ENCODE data around the gene RAD51B. TPM values are rescaled to one million over a fixed set of nuclear protein-coding genes. Genes with fewer than 3 reads are reported as not detected.

The RAD51B gene
- total RNA-seq, 4 donors from 2014 or later = 12.6 to 26.4 (median 16.7) TPM

GRCh38 chr14:67927244-67927643 lies 107.7 kb downstream of the RAD51B start:
- H3K27me3 ChIP-seq = no peaks in the 10 kb centered on the region
- H3K36me3 ChIP-seq = peaks cover 0 to 9% (median 0%) of the 10 kb centered on the region in 3 donors
- no peak overlapping the region for H3K4me3 ChIP-seq
- no peak overlapping the region for H3K27ac ChIP-seq
- TF ChIP-seq CTCF (IDR thresholded peaks at IDR 0.05) (no peak), EP300 (IDR thresholded peaks at IDR 0.05) (no peak), POLR2A (IDR thresholded peaks at IDR 0.05) (no peak)
- DNase-seq (ENCODE audit: low spot score in 2 of 2) = no peak
- WGBS, 2 donors = 90 to 91% methylated on average over 4 of the region's 4 CpGs
- peaks cover 0 to 47% (median 8%) of the 10 kb centered on the region in 4 donors for H3K9me3 ChIP-seq
- H3K4me1 ChIP-seq = no peaks in the 10 kb centered on the region

GRCh38 chr14:67928375-67928774 lies 108.8 kb downstream of the RAD51B start:
- no peak overlapping the region for H3K4me3 ChIP-seq
- TF ChIP-seq EP300 (IDR thresholded peaks at IDR 0.05) (no peak), CTCF (IDR thresholded peaks at IDR 0.05) (no peak), POLR2A (IDR thresholded peaks at IDR 0.05) (no peak)
- H3K4me1 ChIP-seq = no peaks in the 10 kb centered on the region
- no peaks in the 10 kb centered on the region for H3K27me3 ChIP-seq
- peaks cover 0 to 47% (median 8%) of the 10 kb centered on the region in 4 donors for H3K9me3 ChIP-seq
- no peak overlapping the region for H3K27ac ChIP-seq
- no peak for DNase-seq (ENCODE audit: low spot score in 2 of 2)
- WGBS, 2 donors = 93 to 94% methylated on average over 11 of the region's 11 CpGs
- peaks cover 0 to 9% (median 0%) of the 10 kb centered on the region in 3 donors for H3K36me3 ChIP-seq

DNA sequence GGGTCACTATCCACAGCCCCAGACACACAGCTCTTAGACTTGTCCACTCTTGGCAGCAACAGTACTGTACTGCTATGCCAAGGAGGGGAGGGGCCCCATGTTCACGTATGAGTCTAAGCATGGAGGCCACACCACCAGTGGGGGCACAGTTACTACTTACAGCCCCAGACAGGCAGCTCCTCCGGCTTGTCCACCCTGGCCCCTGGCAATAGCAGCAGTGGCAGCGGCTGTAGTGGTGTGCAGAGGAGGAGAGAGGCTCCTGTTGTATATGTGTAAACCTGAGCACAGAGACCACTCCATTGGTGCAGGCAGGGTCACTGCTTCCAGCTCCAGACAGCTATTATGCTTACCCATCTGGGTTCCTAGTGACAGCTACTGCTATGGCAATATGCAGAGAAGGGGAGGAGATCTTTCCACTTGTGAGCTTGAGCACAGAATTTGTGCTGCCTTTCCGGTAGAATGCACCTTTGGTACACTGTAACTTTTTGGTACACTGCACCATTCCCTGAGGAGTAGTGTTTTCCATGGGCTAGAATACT lies 113.2 kb downstream of the RAD51B start:
- Histone ChIP-seq H3K36me3 (no peaks in the 10 kb centered on the region), H3K4me1 (peaks cover 0 to 7% (median 0%) of the 10 kb centered on the region in 4 donors), H3K9me3 (peaks cover 0 to 31% (median 8%) of the 10 kb centered on the region in 4 donors), H3K27ac (no peak overlapping the region), H3K27me3 (no peaks in the 10 kb centered on the region), H3K4me3 (no peak overlapping the region)
- DNase-seq (ENCODE audit: low spot score in 2 of 2) = no peak
- TF ChIP-seq EP300 (IDR thresholded peaks at IDR 0.05) = no peak
- TF ChIP-seq POLR2A (IDR thresholded peaks at IDR 0.05) = no peak
- TF ChIP-seq CTCF (IDR thresholded peaks at IDR 0.05) = no peak
- WGBS, 2 donors = 79 to 80% methylated on average over 4 of the region's 4 CpGs

DNA sequence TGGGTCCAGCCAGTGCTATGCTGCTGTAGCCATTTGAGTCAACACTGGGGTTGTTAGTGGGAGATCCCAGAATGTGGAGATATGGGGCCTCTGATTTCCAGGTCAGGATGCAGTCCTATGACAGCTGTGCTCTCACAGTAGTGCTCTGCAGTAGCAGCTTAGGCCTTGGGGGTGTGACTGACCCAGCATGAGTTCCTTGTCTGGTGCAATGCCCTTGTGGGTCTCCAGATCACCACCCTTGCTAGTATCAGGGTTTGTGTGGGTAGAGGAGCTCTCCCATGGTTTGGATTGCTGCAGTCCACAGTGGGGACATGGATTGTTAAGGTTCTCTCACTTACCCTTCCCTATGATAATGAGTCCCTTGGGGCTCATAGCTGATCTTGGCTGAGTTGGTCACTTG lies 113.7 kb downstream of the RAD51B start:
- peaks cover 0 to 7% (median 0%) of the 10 kb centered on the region in 4 donors for H3K4me1 ChIP-seq
- H3K9me3 ChIP-seq = peaks cover 0 to 29% (median 8%) of the 10 kb centered on the region in 4 donors
- no peak for TF ChIP-seq EP300 (IDR thresholded peaks at IDR 0.05)
- no peak for TF ChIP-seq POLR2A (IDR thresholded peaks at IDR 0.05)
- no peak for TF ChIP-seq CTCF (IDR thresholded peaks at IDR 0.05)
- no peaks in the 10 kb centered on the region for H3K27me3 ChIP-seq
- H3K27ac ChIP-seq = no peak overlapping the region
- H3K4me3 ChIP-seq = no peak overlapping the region
- no peaks in the 10 kb centered on the region for H3K36me3 ChIP-seq
- no peak for DNase-seq (ENCODE audit: low spot score in 2 of 2)

- Histone ChIP-seq H3K27ac (peak overlapping the region in 2 of 4 donors; percentile 53 to 58), H3K9me3 (peaks cover 0 to 22% (median 8%) of the 10 kb centered on the region in 4 donors), H3K4me1 (peaks cover 0 to 7% (median 0%) of the 10 kb centered on the region in 4 donors), H3K36me3 (no peaks in the 10 kb centered on the region), H3K27me3 (no peaks in the 10 kb centered on the region), H3K4me3 (no peak overlapping the region)
- TF ChIP-seq EP300 (IDR thresholded peaks at IDR 0.05) (peak in 1 of 2 donors; percentile 37), POLR2A (IDR thresholded peaks at IDR 0.05) (no peak), CTCF (IDR thresholded peaks at IDR 0.05) (peak; percentile 50 to 92 (median 80))
- 17 to 21% methylated on average over 1 of the region's 1 CpG for WGBS, 2 donors
- peak in 1 of 2 donors; percentile 54 for DNase-seq (ENCODE audit: low spot score in 2 of 2)
Measured at GRCh38 chr14:67934087-67934486, 114.5 kb downstream of the RAD51B start.

All from tibial nerve (tissue), 4 donors.